Activated CD4-positive, alpha-beta T cell treated with anti-CD3 and anti-CD28 coated beads, Interleukin-2, amount 50 U/mL, for 4 hours (primary cell): ENCODE results near the gene UGT1A1.

Experiments used
- DNase-seq, 2 experiments: peaks; one replicate each; pipeline ENCODE4 v3.0.0-alpha.2; 2020

The UGT1A1 gene

GRCh38 chr2:233799087-233799665, 39.1 kb downstream of the UGT1A1 start:
- DNase-seq: no peak

- no peak for DNase-seq
Measured at GRCh38 chr2:233799716-233800115, 39.6 kb downstream of the UGT1A1 start.

GRCh38 chr2:233800208-233800607, 40.1 kb downstream of the UGT1A1 start:
- DNase-seq: no peak

DNA sequence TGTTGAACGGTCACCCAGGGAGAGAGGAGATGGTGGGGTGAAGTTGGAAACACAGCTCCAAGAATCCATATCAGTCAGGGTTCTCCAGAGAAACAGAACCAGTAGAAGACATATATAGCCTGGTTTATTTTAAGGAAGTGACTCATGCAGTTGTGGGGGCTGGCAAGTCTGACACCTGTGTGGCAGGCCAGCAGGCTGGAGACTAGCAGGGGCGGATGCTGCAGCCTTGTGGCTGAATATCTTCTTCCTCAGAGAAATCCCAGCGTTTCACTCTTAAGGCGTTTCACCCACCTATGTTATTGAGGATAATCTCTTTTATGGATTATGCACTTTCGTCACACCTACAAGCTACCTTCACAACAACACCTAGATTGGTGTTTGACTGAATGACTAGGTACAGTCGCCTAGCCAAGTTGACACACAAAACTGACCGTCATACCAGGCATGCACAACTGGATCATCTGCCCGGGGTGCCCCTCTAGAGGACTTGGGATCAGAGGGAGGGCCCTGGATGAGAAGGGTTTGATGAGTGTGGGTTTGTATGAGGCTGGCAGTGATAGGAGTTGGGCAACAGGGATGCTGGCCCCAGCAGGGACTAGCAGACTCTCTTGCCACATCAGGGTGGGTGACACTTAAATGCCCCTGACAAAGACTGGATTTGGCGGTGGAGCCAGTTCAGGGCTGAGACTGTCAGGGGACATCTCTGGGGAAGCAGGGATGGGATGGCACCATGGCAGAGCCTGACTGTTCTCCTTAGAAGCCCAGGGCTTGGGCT, 41.5 kb downstream of the UGT1A1 start:
- no peak for DNase-seq

- DNase-seq: no peak
Measured at GRCh38 chr2:233802132-233802815, 42.2 kb downstream of the UGT1A1 start.

- DNase-seq: no peak
Measured at GRCh38 chr2:233803292-233803911, 43.3 kb downstream of the UGT1A1 start.

- no peak for DNase-seq
Measured at GRCh38 chr2:233803994-233804393, 43.9 kb downstream of the UGT1A1 start.

- no peak for DNase-seq
Measured at GRCh38 chr2:233807215-233807865, 47.3 kb downstream of the UGT1A1 start.

DNA sequence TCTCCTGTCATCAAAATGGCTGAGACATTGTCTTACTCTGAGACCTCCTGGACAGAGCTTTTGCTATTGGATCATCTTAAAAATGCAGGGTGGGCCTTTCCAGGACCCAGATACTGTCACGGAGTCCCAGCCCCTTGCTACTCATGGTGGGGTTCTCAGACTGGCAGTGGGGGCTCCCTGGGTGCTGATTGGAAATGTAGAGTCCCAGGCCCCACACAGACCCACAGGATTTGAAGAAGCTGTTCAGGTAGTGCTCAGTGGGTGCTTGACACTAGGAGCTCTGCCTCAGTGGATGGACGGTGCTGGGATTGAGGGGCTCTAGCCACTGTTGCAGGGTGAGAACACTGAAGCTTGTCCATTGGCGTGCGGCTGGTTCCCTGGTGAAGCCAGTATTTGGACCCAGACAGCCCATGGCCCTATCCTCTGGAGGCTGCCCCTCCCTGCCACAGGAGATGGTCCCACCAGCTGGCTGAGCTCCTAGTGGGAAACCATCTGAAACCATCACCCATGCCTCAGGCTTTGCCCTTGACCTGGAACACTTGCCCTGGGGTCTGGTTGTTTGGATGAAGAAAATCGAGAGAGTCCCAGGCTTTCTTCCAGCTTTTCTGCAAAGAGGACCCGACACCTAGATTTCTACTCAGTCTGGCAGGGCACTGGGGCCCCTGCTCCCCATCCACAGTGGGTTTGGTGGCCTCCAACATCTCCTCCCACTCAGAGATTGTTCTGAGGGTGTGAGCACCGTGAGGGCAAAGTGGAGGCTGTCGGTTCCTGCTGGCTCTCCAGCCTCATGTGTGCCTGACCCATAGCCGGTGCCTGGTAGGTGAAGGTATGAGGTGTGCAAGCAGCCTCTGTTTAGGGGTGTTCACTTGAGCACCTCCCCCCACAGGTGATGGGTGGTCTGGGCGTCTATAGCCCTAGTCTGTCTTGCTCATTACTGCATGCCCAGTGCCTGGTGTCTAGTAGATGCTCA, 48.2 kb downstream of the UGT1A1 start:
- no peak for DNase-seq

GRCh38 chr2:233810385-233810784, 50.3 kb downstream of the UGT1A1 start:
- DNase-seq: no peak

- DNase-seq: no peak
Measured at GRCh38 chr2:233811087-233811486, 51.0 kb downstream of the UGT1A1 start.

DNA sequence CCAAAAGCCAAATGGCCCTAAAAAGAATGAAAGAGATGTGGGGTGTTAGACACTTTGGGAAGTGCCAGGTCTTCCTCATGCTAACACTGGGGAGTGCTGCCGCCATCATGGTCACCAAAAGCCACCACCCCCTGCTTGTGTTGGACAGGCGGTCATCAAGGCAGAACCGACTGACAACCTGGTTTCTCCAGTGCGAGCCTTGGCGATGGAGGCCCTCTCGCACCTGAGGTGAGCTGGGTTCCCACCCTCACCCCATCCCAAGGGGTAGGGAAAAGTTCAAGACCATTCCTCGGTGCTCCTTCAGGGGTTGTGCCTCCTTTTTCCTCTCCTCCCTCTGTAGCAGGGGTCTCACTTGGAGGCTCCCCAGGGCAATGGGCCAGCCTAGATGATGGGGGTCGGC, 51.7 kb downstream of the UGT1A1 start:
- DNase-seq: no peak

DNA sequence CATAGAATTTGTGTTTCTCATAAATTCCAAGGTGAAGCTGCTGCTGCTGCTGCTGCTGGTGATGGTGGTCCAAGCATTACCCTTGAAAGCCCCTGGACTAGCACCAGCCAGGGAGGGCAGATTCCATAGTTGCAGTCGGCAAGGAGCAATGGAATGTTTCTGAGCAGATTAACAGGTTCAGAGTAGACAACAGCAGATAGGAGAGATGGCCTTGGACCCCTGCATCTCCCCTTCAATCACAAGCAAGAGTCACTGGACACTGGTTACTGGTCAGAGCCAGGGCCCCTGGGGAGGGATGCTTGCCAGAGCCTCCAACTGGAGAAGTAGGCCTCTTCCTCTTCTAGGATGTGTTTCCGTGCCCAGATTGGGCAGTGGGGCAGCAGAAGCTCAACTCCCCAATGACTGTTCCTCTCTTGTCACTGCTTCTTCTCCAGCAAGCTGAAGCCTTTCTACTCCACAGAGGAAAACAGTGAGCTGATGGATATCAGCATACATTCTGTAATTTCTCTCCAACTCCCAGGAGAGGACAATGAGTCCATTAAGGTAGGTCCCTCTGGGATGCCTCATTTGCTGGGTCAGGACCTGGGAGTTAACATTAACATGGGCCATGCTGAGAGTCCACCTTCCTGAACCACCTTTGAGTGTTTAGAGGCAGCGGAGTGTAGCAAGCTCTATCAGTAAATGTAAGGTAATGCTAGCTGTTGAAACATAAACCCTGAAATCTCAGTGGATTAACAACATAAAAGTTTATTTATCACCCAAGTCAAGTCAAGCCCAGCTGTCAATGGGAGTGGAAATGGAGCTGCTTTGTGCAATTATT, 53.4 kb downstream of the UGT1A1 start:
- DNase-seq: no peak

- DNase-seq: no peak
Measured at GRCh38 chr2:233814056-233814835, 54.2 kb downstream of the UGT1A1 start.

DNA sequence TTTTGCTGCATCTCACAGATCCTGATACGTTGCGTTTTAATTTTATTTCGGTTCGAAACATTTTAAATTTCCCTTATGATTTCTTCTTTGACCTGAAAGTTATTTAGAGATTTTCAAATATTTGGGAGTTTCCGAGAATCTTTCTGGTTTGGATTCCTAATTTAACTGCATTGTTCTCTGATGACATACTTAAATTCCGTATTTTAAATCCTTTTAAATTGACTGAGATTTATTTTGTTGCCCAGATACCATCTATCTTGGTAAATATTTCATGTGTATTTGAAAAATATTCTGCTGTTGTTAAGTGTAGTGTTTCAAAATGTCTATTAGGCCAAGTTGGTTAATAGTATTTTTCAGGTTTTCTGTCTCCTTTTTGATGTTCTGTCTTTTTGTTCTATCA, 55.8 kb downstream of the UGT1A1 start:
- no peak for DNase-seq

DNA sequence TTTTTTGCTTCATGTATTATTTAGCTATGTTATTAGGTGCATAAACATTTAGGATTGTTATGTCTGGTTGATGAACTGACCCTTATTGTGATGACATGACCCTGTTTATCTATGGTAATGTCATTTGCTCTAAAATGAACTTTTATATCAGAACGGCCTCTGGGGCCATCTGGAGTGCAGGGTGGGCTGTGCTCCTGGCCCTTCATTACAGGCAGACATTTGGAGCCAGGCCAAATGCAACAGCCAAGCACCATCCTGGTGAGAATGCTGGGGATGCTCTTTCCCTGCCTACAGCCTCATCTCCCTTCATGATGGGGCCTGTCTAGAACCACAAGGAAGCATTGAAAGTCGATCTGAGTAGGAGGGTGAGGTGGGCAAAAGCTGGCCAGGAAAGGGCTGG, 56.3 kb downstream of the UGT1A1 start:
- DNase-seq: no peak

- DNase-seq: no peak
Measured at GRCh38 chr2:233816771-233817170, 56.7 kb downstream of the UGT1A1 start.

DNA sequence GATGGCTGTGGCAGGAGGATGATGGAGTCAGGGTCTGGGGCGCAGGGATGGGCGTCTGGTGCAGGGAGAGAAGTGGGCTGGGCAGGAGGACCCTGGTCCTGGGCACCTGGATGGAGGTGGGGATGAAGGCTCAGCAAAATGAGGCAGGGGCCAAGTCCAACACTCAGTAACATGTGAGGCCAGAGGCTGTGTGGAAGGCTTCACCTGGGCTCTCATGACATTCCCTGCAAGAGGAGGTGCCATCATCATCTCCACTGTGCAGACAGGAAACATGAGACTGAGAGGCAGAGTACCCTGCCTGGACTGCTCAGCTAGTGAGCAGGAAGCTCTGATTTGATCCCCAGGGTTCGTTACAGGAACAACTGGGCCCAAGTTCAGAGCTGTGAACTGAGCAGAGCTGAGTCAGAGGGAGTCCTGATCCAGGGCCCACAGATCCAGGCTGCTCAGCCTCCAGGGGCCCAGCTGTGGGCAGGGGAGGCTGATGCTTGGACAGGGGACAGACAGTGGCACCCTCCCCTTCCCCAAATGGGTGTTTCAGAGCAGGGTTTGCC, 57.4 kb downstream of the UGT1A1 start:
- DNase-seq: no peak

- no peak for DNase-seq
Measured at GRCh38 chr2:233817995-233818638, 58.0 kb downstream of the UGT1A1 start.
